GM21447 (cell line): Measurements from ENCODE around the gene SH3GLB1.
"Not testable (repeated sequence)": the region's sequence is repeated elsewhere in the genome, so short reads cannot be mapped to it uniquely, and the experiment has no call there.

Source experiments
- ATAC-seq: cut with Tn5 transposase; IDR thresholded peaks from one replicate; pipeline ENCODE4 v1.9.1; 2021; ENCODE audit not compliant: unreplicated experiment

SH3GLB1 gene

GRCh38 chr1:86704458-86704971, at the start of gene SH3GLB1:
TSS of gene SH3GLB1 (plus strand) at chr1:86704576. CDS start at chr1:86704900, 324 bp downstream.
- ATAC-seq, result peak; percentile 84

- not testable (repeated sequence) for ATAC-seq
Observed at GRCh38 chr1:86658381-86658780, 46.0 kb upstream of the SH3GLB1 start.

GRCh38 chr1:86666368-86666767, 38.0 kb upstream of the SH3GLB1 start:
- no peak for ATAC-seq

GRCh38 chr1:86687595-86687994, 16.8 kb upstream of the SH3GLB1 start:
- ATAC-seq, result no peak

- no peak for ATAC-seq
Observed at GRCh38 chr1:86692641-86693040, 11.7 kb upstream of the SH3GLB1 start.

- no peak for ATAC-seq
Observed at GRCh38 chr1:86695400-86695799, 9.0 kb upstream of the SH3GLB1 start.

GRCh38 chr1:86696522-86696921, 7.9 kb upstream of the SH3GLB1 start:
- ATAC-seq, result no peak

- no peak for ATAC-seq
Observed at GRCh38 chr1:86699186-86699585, 5.2 kb upstream of the SH3GLB1 start.

GRCh38 chr1:86701731-86702130, 2.6 kb upstream of the SH3GLB1 start:
- ATAC-seq, result no peak

GRCh38 chr1:86702954-86703494, 1.4 kb upstream of the SH3GLB1 start:
- ATAC-seq, result not testable (repeated sequence)

- ATAC-seq, result peak; percentile 33
Observed at GRCh38 chr1:86703696-86704457, 499 bp upstream of the SH3GLB1 start.

GRCh38 chr1:86704972-86705664, 742 bp downstream of the SH3GLB1 start:
- ATAC-seq, result peak; percentile 29

GRCh38 chr1:86705665-86705985, 1.2 kb downstream of the SH3GLB1 start:
- ATAC-seq, result no peak

- no peak for ATAC-seq
Observed at GRCh38 chr1:86706018-86706635, 1.8 kb downstream of the SH3GLB1 start.

- no peak for ATAC-seq
Observed at GRCh38 chr1:86708920-86709319, 4.5 kb downstream of the SH3GLB1 start.

- no peak for ATAC-seq
Observed at GRCh38 chr1:86712088-86712860, 7.9 kb downstream of the SH3GLB1 start.

GRCh38 chr1:86713477-86713876, 9.1 kb downstream of the SH3GLB1 start:
- no peak for ATAC-seq

GRCh38 chr1:86714159-86714558, 9.8 kb downstream of the SH3GLB1 start:
- no peak for ATAC-seq

- no peak for ATAC-seq
Observed at GRCh38 chr1:86714561-86715244, 10.3 kb downstream of the SH3GLB1 start.

- no peak for ATAC-seq
Observed at GRCh38 chr1:86718786-86719185, 14.4 kb downstream of the SH3GLB1 start.
